ENCODE data around the gene SLC2A4RG.

SLC2A4RG gene

GRCh38 chr20:63741354-63741675 is 1.7 kb downstream of the SLC2A4RG start:
- DNase-seq (ENCODE audit: low spot score): no peak

- no peak for DNase-seq (ENCODE audit: low spot score)
Observed at GRCh38 chr20:63741676-63742380, 2.3 kb downstream of the SLC2A4RG start.

GRCh38 chr20:63742381-63743024 is 2.9 kb downstream of the SLC2A4RG start:
- DNase-seq (ENCODE audit: low spot score): no peak

DNA sequence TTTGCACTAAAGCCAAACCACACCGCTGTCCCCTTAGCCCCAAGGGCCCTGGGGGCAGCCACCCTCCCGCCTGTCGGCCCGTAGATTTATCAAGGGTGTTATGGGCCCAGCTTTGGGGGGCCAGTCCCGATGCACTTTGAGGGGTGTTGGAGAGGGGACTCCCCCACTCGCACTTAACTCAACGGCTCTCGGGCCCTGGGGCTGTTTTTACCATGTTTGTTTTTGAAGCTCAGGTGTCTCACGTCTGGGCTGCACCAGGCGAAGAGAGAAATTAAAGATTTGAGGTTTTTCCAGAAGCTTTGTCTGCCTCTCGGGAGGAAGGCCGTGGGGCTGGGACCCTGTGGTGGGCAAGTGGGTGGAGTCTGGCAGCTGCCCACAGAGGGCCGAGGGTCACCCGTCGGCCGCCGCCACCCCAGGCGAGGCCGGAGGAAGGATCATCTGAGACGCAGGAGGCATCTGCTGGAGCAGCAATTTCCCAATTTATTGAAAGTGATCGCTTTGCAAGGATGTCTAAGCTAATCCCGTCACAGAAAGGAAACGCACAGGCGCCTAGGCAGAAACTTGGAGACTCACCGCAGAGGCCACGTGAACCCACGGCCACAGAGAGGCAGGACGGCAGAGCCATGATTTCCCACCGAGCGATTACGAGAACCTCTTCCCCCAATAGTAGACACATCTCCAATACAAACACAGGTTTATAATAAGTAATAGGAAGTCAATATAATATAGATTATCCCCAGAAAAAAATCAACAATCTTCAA is 3.8 kb downstream of the SLC2A4RG start:
- no peak for DNase-seq (ENCODE audit: low spot score)

DNA sequence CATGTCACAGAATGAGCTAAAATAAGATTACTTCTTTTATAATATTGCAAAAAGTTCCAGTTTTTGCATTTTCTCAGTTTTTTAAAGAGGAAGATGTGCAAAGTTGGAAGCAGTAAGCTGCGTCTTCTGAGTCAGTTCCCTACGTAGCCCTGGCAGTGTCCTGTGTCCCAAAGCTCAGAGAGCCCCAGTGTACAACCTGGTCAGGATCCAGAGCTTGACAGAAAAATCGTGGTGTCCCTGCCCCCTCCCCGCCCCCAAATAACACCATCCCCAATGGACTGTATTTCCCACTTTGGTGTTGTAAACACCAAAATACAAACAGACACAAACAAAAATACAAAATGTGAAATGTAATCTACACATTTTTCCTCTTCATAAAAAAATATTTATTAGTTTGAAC is 4.6 kb downstream of the SLC2A4RG start:
- no peak for DNase-seq (ENCODE audit: low spot score)

DNA sequence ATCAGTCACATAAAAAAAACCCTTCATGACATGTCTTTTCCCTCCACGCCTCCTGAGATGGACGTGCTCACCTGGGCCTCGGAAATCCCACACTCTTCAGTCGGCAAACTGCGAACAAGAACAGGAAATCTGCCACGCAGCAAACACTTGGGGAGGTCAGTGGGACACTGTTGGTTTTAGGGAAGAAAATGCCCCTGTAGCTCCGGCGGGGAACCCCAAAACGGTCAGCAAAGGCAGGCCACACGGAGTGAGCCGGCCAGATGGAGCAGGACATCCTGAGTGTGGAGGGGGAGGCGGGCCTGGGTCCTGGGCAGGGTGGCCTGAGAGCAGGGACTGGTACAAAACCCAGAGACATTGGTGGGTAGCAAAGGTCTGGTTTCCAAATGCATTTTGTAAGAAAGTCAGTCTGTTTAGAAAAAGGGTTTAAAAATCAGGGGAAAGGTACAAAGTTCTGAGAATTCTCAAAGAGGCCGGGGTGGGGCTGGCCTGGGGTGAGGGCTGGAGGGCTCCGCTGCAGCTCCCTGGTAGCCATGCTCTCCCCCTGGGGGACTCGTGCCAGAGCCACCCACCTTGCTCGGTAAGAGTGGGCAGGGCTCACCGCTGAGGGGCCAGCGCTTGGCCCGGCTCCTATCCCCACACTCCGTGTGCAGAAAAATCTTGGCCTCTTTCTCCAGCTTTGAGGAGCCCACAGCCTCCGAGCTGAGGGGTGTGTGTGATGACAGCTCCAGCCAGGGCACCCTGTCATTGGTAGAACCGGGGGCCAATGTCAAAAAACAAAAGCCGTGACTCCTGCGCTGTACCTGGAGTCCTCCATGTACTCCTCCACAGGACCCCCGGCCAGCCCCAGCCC is 5.2 kb downstream of the SLC2A4RG start:
- no peak for DNase-seq (ENCODE audit: low spot score)

- DNase-seq (ENCODE audit: low spot score): no peak
Observed at GRCh38 chr20:63745424-63745805, 5.8 kb downstream of the SLC2A4RG start.

DNA sequence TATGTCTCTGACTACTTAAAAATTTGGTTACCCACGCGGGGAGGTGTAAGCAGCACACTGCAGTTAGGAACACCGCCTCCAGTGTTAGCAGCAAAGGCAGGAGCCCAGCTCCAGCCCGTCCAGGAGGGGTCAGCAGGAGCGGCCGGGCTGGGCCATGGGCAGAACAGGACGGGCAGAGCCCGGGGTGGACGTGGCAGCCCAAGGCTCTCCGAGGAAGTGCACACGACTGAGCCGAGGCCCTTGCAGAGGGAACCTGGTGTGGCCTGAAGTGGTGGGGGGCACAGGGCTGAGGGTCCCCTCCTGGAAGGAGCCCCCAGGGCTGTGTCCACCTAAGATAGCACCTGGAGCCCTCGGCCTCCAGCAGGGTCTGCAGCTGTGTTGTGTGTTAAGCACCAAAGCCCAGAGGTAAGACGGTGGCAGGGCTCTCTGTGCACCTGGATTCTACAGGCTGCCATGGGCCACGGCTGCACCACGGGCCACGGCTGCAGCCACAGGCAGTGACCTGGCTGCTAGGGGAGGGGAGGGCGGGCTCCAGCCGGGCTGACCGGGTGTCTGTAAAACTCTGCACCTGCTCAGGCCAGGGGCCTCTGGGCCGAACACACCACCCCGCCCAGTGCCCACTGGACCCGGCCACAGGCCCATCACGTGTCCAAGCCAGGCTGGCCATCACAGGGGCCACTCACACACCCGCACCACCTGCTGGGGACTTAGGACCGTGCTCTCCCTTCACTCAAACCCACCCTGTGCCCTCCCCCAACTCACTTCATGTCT is 6.6 kb downstream of the SLC2A4RG start:
- no peak for DNase-seq (ENCODE audit: low spot score)

DNA sequence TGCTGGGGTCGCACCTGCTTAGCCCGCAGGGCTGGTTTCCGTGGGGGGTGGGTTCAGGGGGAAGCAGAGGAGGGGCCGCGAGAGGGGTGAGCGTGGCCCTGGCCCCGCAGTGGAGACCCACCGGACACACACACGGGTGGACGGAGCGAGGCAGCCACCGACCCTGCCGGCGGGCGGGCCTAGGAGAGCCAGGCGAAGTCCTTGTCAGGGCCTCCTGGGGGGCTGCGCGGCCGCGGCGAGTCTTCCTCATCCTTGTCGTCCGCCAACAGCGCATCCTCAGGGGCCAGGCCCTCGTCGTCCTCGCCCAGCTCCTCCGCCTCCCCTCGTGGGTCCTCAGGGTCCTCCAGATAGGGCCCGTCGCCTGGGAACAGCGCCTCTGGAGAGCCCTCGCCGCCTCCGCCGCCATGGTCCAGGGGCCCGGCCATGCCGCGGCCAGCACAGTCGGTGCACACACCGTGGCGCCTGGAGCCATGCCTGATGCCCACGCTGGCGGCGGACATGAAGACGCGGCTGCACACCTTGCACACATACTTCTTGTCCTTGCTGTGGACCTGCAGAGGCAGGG is 7.3 kb downstream of the SLC2A4RG start:
- DNase-seq (ENCODE audit: low spot score): no peak

- no peak for DNase-seq (ENCODE audit: low spot score)
Observed at GRCh38 chr20:63747622-63748069, 8.1 kb downstream of the SLC2A4RG start.

GRCh38 chr20:63748070-63748933 is 8.7 kb downstream of the SLC2A4RG start:
- DNase-seq (ENCODE audit: low spot score): no peak

- no peak for DNase-seq (ENCODE audit: low spot score)
Observed at GRCh38 chr20:63748934-63749270, 9.3 kb downstream of the SLC2A4RG start.

- no peak for DNase-seq (ENCODE audit: low spot score)
Observed at GRCh38 chr20:63749597-63750508, 10.3 kb downstream of the SLC2A4RG start.

DNA sequence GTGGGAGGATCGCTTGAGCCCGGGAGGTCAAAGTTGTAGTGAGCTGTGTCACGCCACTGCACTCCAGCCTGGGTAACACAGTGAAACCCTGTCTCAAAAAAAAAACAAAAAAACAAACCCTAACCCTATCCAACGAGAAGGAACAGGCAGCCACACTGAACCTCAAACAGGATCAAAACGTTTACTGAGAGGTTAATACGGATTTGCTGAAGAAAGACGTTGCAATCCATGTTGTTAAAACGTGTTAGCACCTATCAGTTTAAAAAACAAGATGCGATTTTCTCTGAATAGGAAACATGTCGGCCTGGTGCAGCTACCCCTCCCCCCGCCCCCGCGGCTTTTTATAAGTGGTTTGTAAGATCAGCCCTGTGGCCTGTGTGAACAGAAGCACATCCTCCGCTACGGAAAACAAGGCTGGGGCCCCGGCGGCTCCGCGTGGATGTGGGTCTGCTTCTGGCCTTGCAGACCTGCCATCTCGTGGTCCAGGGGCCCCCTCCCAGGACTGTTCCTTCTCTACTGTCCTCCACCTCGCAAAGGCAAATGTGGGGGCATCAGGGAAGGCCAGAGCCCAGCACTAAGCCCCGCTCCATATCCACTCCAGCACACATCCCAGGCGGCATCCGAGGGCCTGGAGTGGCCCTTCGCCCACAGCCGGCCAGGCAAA is 11.4 kb downstream of the SLC2A4RG start:
- DNase-seq (ENCODE audit: low spot score): no peak

DNA sequence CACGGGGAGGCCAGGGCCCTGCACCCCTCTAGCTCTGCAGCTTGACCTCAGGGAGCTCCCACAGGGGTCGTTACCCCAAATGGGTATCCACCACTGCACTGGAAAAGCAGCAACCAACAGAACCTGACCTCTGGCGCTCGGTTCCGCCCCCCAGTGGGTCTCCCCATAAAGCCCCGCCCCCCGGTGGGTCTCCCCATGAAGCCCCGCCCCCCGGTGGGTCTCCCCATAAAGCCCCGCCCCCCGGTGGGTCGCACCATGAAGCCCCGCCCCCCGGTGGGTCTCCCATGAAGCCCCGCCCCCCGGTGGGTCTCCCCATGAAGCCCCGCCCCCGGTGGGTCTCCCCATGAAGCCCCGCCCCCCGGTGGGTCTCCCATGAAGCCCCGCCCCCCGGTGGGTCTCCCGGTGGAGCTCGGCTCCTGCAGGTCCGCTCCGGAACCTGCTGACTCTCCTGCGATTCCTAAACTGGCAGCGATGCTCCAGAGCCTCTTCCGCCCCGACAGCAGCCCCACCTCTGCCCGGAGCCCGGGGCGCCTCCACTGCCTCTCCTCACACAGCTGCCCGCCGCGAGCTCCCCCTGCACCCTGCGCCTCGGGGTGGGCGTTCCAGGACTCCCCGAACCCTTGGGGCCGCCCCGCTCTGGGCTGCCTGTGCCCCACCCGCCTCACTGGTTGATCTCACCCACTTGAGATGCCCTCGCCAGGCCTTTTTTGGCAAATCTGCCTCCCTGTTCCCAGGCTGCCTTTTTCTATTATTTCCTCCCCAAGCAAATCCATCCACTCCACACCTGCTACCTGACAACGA is 12.1 kb downstream of the SLC2A4RG start:
- DNase-seq (ENCODE audit: low spot score): no peak

DNA sequence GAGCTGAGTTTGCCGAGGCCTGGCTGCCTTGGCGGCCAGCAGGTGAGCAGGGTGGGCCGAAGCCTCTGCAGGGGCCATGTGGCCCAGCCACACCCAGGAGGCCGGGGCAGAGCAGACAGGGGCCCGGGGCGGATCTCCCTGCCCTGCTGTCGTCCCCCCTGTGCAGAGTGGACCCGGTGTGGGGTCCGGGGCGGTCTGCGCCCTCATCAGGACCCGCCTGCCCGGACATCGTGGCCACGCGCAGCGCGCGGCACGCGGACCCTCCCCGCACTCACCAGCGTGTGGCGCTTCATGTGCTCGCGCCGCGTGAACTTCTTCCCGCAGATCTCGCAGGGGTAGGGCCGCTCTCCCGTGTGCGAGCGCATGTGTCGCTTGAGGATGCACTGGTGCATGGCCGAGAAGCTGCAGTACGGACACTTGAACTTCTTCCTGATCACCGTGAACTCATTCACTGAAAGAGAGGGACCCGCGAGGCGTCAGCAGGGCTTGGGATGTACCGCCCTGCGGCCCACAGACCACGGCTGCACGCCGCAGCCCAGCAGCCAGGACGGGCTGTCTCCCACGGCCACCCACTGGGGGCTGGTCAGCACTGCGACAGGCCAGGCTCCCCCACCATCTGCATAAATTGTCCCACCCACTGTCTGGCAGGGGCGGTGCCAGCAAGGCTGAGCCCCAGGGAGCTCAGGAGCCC is 13.0 kb downstream of the SLC2A4RG start:
- no peak for DNase-seq (ENCODE audit: low spot score)

- no peak for DNase-seq (ENCODE audit: low spot score)
Observed at GRCh38 chr20:63753381-63753780, 13.8 kb downstream of the SLC2A4RG start.
